ENCODE measurements around the gene SCN10A. TPM values are rescaled to one million over a fixed set of nuclear protein-coding genes. Genes with fewer than 3 reads are reported as not detected.

The SCN10A gene
- polyA plus RNA-seq, 1 donor: not detected

DNA sequence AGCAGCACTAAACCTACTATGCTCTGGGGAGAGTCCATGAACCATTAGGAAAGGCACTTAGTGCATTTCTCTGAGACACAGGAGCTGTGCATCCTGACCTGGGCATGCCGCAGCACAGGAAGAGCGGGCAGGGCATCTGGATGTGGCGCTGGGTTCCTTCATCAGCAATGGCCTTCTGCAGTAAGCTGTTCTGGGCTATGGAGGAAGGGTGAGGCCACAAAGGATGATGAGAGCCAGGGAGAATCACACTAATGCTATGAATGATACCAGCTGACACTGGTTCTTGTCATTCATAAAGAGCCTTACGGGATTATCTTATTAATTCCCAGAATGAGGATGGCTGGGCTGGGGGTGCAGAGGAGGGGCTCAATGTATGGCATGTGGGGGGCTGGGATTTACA is 12.7 kb upstream of the SCN10A start:
- no peaks in the 10 kb centered on the region for H3K36me3 ChIP-seq (ENCODE audit: control insufficient read depth, insufficient read depth, low read length)
- no peak for DNase-seq
- no peaks in the 10 kb centered on the region for H3K4me1 ChIP-seq (ENCODE audit: control insufficient read depth, insufficient read depth, low read length)
- no peak overlapping the region for H3K27ac ChIP-seq (ENCODE audit: low read length)
- no peaks in the 10 kb centered on the region for H3K9me3 ChIP-seq (ENCODE audit: control insufficient read depth, low read depth, low read length)
- no peaks in the 10 kb centered on the region for H3K27me3 ChIP-seq (ENCODE audit: control insufficient read depth, insufficient read depth, low read length)
- no CpG with 5 or more reads among the region's 4 CpGs for WGBS (ENCODE audit: insufficient coverage, low lambda C conversion rate)
- H3K4me3 ChIP-seq (ENCODE audit: low read length): no peak overlapping the region

DNA sequence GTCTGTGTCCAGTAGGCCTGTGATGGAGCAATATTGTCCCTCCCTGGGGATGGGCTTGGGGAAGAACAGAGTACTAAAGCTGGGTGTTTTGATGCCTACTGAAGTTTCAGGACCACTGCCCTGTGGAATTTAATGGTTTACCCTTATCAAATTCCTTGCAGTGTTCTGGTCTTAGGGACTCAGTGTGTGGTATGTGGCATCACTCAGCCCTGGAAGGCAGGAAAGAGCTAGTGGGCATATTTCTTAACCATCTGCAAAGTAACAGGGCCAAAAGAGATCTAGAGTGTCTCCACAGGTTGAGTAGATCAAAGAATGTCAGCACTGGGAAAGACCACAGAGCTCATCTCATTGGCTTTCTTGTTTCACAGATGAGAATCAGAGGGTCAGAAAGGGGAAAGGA is 11.8 kb upstream of the SCN10A start:
- no peak overlapping the region for H3K4me3 ChIP-seq (ENCODE audit: low read length)
- H3K9me3 ChIP-seq (ENCODE audit: control insufficient read depth, low read depth, low read length): no peaks in the 10 kb centered on the region
- H3K27ac ChIP-seq (ENCODE audit: low read length): no peak overlapping the region
- DNase-seq: no peak
- no peaks in the 10 kb centered on the region for H3K36me3 ChIP-seq (ENCODE audit: control insufficient read depth, insufficient read depth, low read length)
- H3K27me3 ChIP-seq (ENCODE audit: control insufficient read depth, insufficient read depth, low read length): no peaks in the 10 kb centered on the region
- no peaks in the 10 kb centered on the region for H3K4me1 ChIP-seq (ENCODE audit: control insufficient read depth, insufficient read depth, low read length)

- no peak for DNase-seq
- no CpG with 5 or more reads among the region's 2 CpGs for WGBS (ENCODE audit: insufficient coverage, low lambda C conversion rate)
- H3K9me3 ChIP-seq (ENCODE audit: control insufficient read depth, low read depth, low read length): no peaks in the 10 kb centered on the region
- no peak overlapping the region for H3K27ac ChIP-seq (ENCODE audit: low read length)
- H3K4me3 ChIP-seq (ENCODE audit: low read length): no peak overlapping the region
- no peaks in the 10 kb centered on the region for H3K4me1 ChIP-seq (ENCODE audit: control insufficient read depth, insufficient read depth, low read length)
- H3K27me3 ChIP-seq (ENCODE audit: control insufficient read depth, insufficient read depth, low read length): no peaks in the 10 kb centered on the region
- H3K36me3 ChIP-seq (ENCODE audit: control insufficient read depth, insufficient read depth, low read length): no peaks in the 10 kb centered on the region
Measured at GRCh38 chr3:38826001-38826400, 10.0 kb upstream of the SCN10A start.

DNA sequence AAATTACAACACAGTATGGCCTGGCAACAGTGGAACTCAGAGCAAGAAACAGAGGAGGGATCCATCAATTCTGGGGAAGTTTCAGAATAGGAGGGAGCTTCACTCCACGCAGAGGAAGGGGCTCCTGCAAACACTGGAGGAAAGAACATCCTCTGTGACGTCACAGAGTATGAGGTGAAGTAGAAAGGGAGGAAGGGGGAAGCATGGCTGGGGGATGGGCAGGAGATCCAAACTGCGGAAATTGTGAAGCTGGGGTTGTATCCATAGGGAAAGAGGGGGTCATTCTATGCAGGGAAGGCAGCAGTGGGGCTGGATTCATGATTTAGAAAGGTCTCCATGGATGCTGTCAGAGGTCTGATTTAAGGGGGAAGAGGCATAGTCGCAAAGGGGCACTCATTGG is 8.3 kb upstream of the SCN10A start:
- no peak overlapping the region for H3K27ac ChIP-seq (ENCODE audit: low read length)
- DNase-seq: no peak
- no peaks in the 10 kb centered on the region for H3K9me3 ChIP-seq (ENCODE audit: control insufficient read depth, low read depth, low read length)
- H3K4me1 ChIP-seq (ENCODE audit: control insufficient read depth, insufficient read depth, low read length): no peaks in the 10 kb centered on the region
- no peaks in the 10 kb centered on the region for H3K27me3 ChIP-seq (ENCODE audit: control insufficient read depth, insufficient read depth, low read length)
- H3K36me3 ChIP-seq (ENCODE audit: control insufficient read depth, insufficient read depth, low read length): no peaks in the 10 kb centered on the region
- 100% methylated on average over 1 of the region's 4 CpGs for WGBS (ENCODE audit: insufficient coverage, low lambda C conversion rate)
- no peak overlapping the region for H3K4me3 ChIP-seq (ENCODE audit: low read length)

GRCh38 chr3:38823722-38824121 is 7.7 kb upstream of the SCN10A start:
- no peak for DNase-seq
- no peak overlapping the region for H3K27ac ChIP-seq (ENCODE audit: low read length)
- no CpG with 5 or more reads among the region's 8 CpGs for WGBS (ENCODE audit: insufficient coverage, low lambda C conversion rate)
- no peaks in the 10 kb centered on the region for H3K9me3 ChIP-seq (ENCODE audit: control insufficient read depth, low read depth, low read length)
- H3K27me3 ChIP-seq (ENCODE audit: control insufficient read depth, insufficient read depth, low read length): no peaks in the 10 kb centered on the region
- no peaks in the 10 kb centered on the region for H3K4me1 ChIP-seq (ENCODE audit: control insufficient read depth, insufficient read depth, low read length)
- H3K4me3 ChIP-seq (ENCODE audit: low read length): no peak overlapping the region
- no peaks in the 10 kb centered on the region for H3K36me3 ChIP-seq (ENCODE audit: control insufficient read depth, insufficient read depth, low read length)

DNA sequence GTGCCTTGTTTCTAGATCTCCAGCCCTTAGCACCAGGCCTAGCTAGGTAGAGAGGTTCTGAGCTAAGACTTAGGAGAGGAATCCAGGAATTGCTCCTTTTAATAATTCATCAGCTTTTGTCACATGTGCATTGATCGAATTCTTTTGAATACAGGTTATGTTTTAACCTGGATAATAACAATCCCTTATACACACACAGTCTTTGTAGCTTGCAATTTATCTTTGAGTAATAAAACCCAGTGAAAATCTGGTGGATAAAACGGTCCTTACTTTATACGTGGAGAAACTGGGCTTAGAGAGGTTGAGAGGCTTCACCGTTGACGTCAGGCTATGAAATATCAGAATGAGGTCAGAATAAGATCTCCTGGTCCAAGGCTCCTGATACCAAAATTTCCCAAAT is 7.2 kb upstream of the SCN10A start:
- DNase-seq: no peak
- Histone ChIP-seq H3K4me3 (ENCODE audit: low read length) (no peak overlapping the region), H3K4me1 (ENCODE audit: control insufficient read depth, insufficient read depth, low read length) (no peaks in the 10 kb centered on the region), H3K9me3 (ENCODE audit: control insufficient read depth, low read depth, low read length) (no peaks in the 10 kb centered on the region), H3K27me3 (ENCODE audit: control insufficient read depth, insufficient read depth, low read length) (no peaks in the 10 kb centered on the region), H3K27ac (ENCODE audit: low read length) (no peak overlapping the region), H3K36me3 (ENCODE audit: control insufficient read depth, insufficient read depth, low read length) (no peaks in the 10 kb centered on the region)
- no CpG with 5 or more reads among the region's 5 CpGs for WGBS (ENCODE audit: insufficient coverage, low lambda C conversion rate)

- Histone ChIP-seq H3K27me3 (ENCODE audit: control insufficient read depth, insufficient read depth, low read length) (peaks cover 2% of the 10 kb centered on the region), H3K4me3 (ENCODE audit: low read length) (no peak overlapping the region), H3K36me3 (ENCODE audit: control insufficient read depth, insufficient read depth, low read length) (no peaks in the 10 kb centered on the region), H3K4me1 (ENCODE audit: control insufficient read depth, insufficient read depth, low read length) (no peaks in the 10 kb centered on the region), H3K9me3 (ENCODE audit: control insufficient read depth, low read depth, low read length) (no peaks in the 10 kb centered on the region), H3K27ac (ENCODE audit: low read length) (no peak overlapping the region)
- 0% methylated on average over 1 of the region's 5 CpGs for WGBS (ENCODE audit: insufficient coverage, low lambda C conversion rate)
- no peak for DNase-seq
Measured at GRCh38 chr3:38811822-38812221, 4.2 kb downstream of the SCN10A start.

GRCh38 chr3:38805765-38806386 is 10.1 kb downstream of the SCN10A start:
- H3K4me3 ChIP-seq (ENCODE audit: low read length): no peak overlapping the region
- 0% methylated on average over 3 of the region's 9 CpGs for WGBS (ENCODE audit: insufficient coverage, low lambda C conversion rate)
- no peaks in the 10 kb centered on the region for H3K27me3 ChIP-seq (ENCODE audit: control insufficient read depth, insufficient read depth, low read length)
- H3K27ac ChIP-seq (ENCODE audit: low read length): no peak overlapping the region
- no peaks in the 10 kb centered on the region for H3K36me3 ChIP-seq (ENCODE audit: control insufficient read depth, insufficient read depth, low read length)
- peak; percentile 35 to 59 for DNase-seq
- H3K4me1 ChIP-seq (ENCODE audit: control insufficient read depth, insufficient read depth, low read length): no peaks in the 10 kb centered on the region
- H3K9me3 ChIP-seq (ENCODE audit: control insufficient read depth, low read depth, low read length): no peaks in the 10 kb centered on the region

- Histone ChIP-seq H3K27ac (ENCODE audit: low read length) (no peak overlapping the region), H3K4me3 (ENCODE audit: low read length) (no peak overlapping the region), H3K9me3 (ENCODE audit: control insufficient read depth, low read depth, low read length) (no peaks in the 10 kb centered on the region), H3K36me3 (ENCODE audit: control insufficient read depth, insufficient read depth, low read length) (no peaks in the 10 kb centered on the region), H3K4me1 (ENCODE audit: control insufficient read depth, insufficient read depth, low read length) (no peaks in the 10 kb centered on the region), H3K27me3 (ENCODE audit: control insufficient read depth, insufficient read depth, low read length) (no peaks in the 10 kb centered on the region)
- no peak for DNase-seq
- WGBS (ENCODE audit: insufficient coverage, low lambda C conversion rate): no CpG with 5 or more reads among the region's 1 CpG
Measured at GRCh38 chr3:38805004-38805403, 11.0 kb downstream of the SCN10A start.

DNA sequence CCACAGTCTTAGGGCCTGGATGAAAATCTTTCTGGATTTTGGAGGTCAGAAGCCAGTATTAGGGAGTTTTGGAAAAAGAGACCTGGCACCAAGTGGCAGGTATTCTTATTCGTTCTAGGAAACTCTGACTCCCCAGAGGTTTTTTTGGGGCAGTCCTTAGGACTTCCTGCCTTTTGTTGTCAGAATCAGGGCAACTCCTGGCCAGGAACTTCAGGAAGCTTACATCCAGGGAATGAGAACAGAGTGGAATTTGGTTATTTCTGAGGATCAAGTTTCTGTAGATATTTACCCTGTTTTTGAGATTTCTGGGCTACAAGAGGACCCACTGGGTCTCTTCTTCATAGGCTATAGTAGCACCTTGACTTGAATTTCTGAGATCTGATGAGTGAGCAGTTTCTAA is 15.5 kb downstream of the SCN10A start:
- Histone ChIP-seq H3K36me3 (ENCODE audit: control insufficient read depth, insufficient read depth, low read length) (no peaks in the 10 kb centered on the region), H3K4me3 (ENCODE audit: low read length) (no peak overlapping the region), H3K4me1 (ENCODE audit: control insufficient read depth, insufficient read depth, low read length) (no peaks in the 10 kb centered on the region), H3K27me3 (ENCODE audit: control insufficient read depth, insufficient read depth, low read length) (no peaks in the 10 kb centered on the region), H3K27ac (ENCODE audit: low read length) (no peak overlapping the region), H3K9me3 (ENCODE audit: control insufficient read depth, low read depth, low read length) (no peaks in the 10 kb centered on the region)
- DNase-seq: no peak
- no CpG with 5 or more reads among the region's 1 CpG for WGBS (ENCODE audit: insufficient coverage, low lambda C conversion rate)

GRCh38 chr3:38793721-38794120 is 22.3 kb downstream of the SCN10A start:
- Histone ChIP-seq H3K27ac (ENCODE audit: low read length) (no peak overlapping the region), H3K36me3 (ENCODE audit: control insufficient read depth, insufficient read depth, low read length) (no peaks in the 10 kb centered on the region), H3K4me1 (ENCODE audit: control insufficient read depth, insufficient read depth, low read length) (no peaks in the 10 kb centered on the region), H3K4me3 (ENCODE audit: low read length) (no peak overlapping the region), H3K27me3 (ENCODE audit: control insufficient read depth, insufficient read depth, low read length) (no peaks in the 10 kb centered on the region), H3K9me3 (ENCODE audit: control insufficient read depth, low read depth, low read length) (no peaks in the 10 kb centered on the region)
- WGBS (ENCODE audit: insufficient coverage, low lambda C conversion rate): no CpG with 5 or more reads among the region's 8 CpGs
- no peak for DNase-seq
